HG03442 (cell line): ENCODE results near the gene SLC4A3.

Experiments used
- ATAC-seq: cut with Tn5 transposase; IDR thresholded peaks from one replicate; pipeline ENCODE4 v1.9.1; 2021; ENCODE audit warnings: mild to moderate bottlenecking, moderate library complexity; ENCODE audit not compliant: unreplicated experiment

SLC4A3 gene

GRCh38 chr2:219611866-219612576 lies 15.4 kb upstream of the SLC4A3 start:
- no peak for ATAC-seq

- ATAC-seq = no peak
These were observed 14.7 kb upstream of the SLC4A3 start for GRCh38 chr2:219612577-219613286.

GRCh38 chr2:219613461-219614070 lies 13.9 kb upstream of the SLC4A3 start:
- ATAC-seq = no peak

DNA sequence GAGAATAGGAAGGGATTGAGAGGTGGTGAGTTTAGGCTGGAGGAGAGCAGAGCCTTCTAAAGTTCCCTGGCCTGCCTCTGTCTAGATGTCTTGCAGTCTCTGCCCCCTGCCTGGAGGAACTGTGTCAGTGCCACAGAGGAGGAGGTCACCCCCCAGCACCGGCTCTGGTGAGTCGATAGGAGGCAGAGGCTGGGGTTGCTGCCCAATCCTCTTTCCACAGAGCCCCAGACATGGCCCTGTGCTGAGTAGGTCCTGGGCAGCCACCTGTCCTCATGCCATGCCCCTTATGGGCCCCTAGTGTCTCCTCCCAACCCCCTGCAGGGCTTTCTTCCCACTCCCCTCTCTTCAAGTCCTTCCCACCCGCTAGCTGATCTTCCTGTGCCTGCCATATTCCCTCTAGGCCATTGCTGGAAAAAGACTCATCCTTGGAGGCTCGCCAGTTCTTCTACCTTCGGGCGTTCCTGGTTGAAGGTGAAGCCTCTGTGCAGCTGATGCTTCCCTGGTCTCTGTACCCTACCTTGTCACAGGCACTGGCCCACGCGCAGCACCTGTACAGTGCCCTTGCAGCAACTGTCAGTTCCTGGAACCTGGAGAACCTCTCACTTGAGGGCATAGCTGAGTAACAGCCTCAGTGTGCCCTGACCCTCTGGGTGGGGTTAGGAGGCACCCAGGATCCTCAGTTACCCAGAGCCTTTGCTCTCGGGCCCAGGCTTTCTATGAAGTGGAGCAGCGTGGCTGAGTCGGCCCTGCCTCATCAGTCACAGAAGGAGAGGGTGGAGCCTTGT lies 13.2 kb upstream of the SLC4A3 start:
- ATAC-seq = no peak

GRCh38 chr2:219615036-219615435 lies 12.4 kb upstream of the SLC4A3 start:
- ATAC-seq = no peak

DNA sequence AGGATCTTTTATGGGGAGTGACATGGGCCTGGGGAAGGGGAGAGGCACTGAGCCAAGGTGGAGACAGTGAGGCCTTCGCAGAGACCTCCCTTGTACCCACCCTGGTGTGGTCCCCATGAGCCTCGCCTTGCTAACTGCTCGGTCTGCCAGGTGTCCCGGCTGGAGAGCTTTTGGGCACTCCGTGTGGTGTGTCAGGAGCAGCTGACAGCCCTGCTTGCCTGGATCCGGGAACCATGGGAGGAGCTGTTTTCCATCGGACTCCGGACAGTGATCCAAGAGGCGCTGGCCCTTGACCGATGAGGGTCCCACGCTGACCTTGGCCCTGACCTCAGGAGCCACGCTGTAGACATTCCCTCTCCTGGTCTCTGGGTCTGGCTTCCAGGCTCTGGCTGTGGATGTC lies 11.5 kb upstream of the SLC4A3 start:
- ATAC-seq = no peak

DNA sequence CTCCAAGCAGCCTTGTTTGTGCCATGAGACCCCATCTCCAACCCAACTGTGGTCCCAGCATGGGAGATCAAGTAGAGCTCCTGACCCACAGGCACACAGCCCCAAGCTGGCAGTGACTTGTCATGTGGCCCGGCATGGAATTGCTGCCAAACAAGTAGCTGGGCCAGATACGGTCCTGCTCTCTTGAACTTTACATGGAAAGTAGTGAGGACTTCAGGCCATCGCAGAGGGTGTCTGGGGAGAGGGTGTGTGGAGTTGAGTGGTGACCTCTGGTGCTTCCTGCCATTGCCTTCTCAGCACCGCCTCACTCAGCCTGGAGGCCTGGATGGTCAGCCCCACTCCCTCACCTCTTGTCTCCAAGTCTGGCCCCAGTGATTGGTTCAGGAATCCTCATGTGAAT lies 10.9 kb upstream of the SLC4A3 start:
- no peak for ATAC-seq

DNA sequence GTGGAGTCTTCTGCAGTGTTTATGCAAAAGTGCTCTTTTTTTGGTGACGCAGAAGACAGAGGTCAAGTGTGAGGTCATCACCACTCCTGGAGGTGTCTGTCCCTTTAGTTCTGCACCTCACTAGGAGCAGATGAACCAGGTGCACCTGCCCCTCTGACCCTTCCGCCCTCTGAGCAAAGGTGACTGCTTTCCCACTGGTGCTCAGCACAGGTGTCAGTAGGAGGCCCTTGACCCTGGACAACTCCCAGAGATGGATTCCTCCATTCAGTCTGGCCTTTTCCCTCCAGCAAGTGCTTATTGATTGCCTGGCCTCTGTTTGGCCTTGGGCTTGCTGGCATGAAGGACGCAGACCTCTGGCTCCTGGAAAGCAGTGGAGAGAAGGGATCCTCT lies 8.7 kb upstream of the SLC4A3 start:
- no peak for ATAC-seq

GRCh38 chr2:219619235-219619634 lies 8.2 kb upstream of the SLC4A3 start:
- ATAC-seq = no peak

DNA sequence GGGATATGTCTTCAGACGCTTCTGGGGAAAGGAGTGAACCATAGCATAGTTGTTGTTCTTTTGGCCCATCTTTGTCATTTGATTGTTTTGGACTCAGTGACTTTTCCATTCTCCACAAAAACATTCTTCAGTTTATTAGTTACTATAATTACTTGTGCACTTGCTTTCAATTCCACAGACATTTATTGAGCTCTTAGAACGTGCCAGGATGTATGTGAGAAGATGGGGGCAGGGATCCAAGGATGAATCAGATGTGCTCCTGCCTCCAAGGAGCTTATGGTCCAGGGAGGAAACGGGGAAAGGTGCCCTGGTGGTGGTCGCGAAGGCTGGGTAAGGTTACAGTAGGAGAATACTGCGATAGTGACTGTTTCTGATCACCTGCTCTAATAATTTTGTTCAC lies 6.9 kb upstream of the SLC4A3 start:
- ATAC-seq = no peak

GRCh38 chr2:219621935-219622334 lies 5.5 kb upstream of the SLC4A3 start:
- no peak for ATAC-seq

GRCh38 chr2:219622472-219622871 lies 5.0 kb upstream of the SLC4A3 start:
- no peak for ATAC-seq

- ATAC-seq = no peak
These were observed 2.9 kb upstream of the SLC4A3 start for GRCh38 chr2:219624565-219624964.

- ATAC-seq = no peak
These were observed 2.3 kb upstream of the SLC4A3 start for GRCh38 chr2:219625179-219625578.

DNA sequence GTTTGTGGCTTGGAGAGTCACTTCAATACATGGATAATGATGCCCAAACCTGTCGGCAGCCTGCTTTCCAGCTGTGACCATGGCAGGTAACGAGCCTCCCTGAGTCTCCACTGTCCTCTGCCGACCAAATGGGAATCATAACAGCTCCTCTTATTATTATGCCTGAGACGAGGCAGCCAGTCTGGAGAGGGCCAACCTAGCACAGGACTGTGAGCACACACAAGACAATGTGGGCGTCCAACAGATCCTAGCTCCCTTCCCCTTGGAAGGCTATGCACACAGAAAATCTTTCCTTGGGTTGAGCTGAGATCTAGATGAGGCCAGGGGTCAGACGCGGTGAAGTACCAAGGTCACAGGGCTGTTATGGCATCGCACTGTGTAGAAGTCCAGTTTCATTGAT lies 890 bp upstream of the SLC4A3 start:
- ATAC-seq = no peak

DNA sequence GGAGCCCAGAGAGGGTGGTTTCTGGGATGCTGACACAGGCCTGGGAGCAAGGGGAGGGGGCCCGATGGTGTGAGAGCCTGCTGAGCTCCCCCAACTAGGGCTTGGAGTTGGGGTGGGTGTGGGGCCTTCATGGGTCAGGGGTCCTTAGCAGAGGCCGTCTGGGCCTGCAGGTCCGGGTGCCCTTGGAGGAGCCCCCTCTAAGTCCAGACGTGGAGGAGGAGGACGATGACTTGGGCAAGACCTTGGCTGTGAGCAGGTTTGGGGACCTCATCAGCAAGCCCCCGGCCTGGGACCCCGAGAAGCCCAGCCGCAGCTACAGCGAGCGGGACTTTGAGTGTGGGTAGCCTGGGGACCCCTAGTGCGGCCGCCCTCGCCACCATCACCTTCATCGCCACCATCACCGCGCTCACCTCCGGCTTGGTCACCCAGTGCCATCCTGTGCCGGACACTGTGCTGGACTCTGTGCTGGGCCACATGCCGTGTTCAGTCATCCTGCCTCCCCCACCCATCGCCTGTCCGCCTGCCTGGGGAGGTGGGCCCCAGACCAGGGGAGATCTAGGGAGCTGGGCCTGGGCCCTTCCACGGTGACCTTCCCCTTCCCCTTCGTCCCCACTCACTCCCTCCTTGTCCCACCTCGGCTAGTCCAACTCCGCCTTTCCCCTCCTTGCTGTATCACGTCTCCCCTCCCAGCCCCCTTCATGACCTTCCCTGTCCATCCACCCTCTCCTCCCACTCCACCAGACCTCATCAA lies 980 bp downstream of the SLC4A3 start:
- ATAC-seq = no peak

GRCh38 chr2:219628986-219629901 lies 1.8 kb downstream of the SLC4A3 start:
- ATAC-seq = no peak

DNA sequence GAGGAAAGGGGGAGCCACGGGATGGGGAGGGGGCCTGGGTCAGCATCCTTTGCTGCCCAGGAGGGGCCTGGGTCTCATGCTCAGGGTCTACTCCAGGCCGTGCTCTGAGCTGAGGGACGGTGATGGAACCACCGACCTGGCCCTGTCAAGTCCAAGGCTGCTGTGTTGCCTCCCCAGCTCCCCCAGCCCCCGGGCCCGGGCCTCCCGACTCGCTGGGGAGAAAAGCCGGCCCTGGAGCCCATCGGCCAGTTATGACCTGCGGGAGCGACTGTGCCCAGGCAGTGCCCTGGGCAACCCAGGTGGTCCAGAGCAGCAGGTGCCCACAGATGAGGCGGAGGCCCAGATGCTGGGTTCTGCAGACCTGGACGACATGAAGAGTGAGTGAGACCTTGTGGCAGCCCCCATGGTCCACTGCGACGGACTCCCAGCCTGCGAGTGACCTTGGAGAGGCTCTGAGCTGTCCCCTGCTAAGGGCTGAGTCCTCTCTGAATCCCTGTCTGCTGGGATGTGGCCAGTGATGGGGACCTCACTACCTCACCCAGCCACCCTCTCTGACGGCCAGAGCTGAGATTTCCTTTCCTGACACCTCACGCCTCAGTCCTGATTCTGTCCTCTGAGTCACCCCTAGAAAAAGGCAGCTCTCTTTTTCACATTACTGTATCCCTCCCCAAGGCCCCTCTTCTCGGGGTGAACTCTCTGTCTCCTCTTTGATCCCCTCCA lies 2.7 kb downstream of the SLC4A3 start:
- no peak for ATAC-seq

GRCh38 chr2:219630770-219631405 lies 3.5 kb downstream of the SLC4A3 start:
- no peak for ATAC-seq
